ENCODE results near the gene PRDM8.

DNA sequence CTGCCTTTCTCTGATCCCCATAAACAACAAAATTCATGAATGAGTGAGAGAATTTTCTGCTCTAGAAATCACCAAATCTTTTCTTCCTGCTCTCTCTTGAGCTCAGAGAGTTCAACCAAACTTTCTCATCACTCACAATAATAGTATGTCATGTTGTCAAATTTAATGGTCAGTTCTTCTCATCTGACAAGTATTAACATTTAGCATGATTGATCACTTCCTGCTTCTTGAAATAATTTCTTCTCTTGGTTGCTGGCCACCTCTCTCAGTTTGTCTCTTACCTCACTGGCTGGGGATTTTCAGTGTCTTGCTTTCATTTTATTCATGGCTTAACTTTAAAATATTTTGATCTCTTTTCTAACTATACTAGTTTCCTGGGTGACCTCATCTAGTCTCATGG lies 43.7 kb downstream of the PRDM8 start:
- TF ChIP-seq, protein P1, sequence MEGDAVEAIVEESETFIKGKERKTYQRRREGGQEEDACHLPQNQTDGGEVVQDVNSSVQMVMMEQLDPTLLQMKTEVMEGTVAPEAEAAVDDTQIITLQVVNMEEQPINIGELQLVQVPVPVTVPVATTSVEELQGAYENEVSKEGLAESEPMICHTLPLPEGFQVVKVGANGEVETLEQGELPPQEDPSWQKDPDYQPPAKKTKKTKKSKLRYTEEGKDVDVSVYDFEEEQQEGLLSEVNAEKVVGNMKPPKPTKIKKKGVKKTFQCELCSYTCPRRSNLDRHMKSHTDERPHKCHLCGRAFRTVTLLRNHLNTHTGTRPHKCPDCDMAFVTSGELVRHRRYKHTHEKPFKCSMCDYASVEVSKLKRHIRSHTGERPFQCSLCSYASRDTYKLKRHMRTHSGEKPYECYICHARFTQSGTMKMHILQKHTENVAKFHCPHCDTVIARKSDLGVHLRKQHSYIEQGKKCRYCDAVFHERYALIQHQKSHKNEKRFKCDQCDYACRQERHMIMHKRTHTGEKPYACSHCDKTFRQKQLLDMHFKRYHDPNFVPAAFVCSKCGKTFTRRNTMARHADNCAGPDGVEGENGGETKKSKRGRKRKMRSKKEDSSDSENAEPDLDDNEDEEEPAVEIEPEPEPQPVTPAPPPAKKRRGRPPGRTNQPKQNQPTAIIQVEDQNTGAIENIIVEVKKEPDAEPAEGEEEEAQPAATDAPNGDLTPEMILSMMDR (IDR thresholded peaks at IDR 0.05 in 8 of 11, conservative IDR thresholded peaks at IDR 0.05 in 3 of 11) = no peak
- no peak for TF ChIP-seq POLR2AphosphoS5 (IDR thresholded peaks at IDR 0.05)

All from spleen (tissue), 7 donors.